HCT116 (cell line): ENCODE measurements around the gene ELF1. TPM values are rescaled to one million over a fixed set of nuclear protein-coding genes. Genes with fewer than 3 reads are reported as not detected.

Experiments
- ATAC-seq: fragments of 200-7000 bp; cut with Tn5 transposase; 2 replicates; pipeline ENCODE4 v1.9.1; 2020; ENCODE audit warnings: mild to moderate bottlenecking, moderate library complexity
- BruUV-seq: library from RNA; stranded (reverse); fragments of 400-500 nt; replicated peaks from 2 replicates; lab custom pipeline; 2021; lab: Mats Ljungman, UMichigan
- CTCF ChIA-PET: fragments of 300-600 bp; sonication (Branson Sonifier 250); formaldehyde crosslinking; loops from one replicate; lab custom pipeline; 2021; ENCODE audit warnings: antibody characterized with exemption; lab: Charles Lee
- POLR2A ChIA-PET: fragments of 300-600, 350-600 bp; sonication (Branson Sonifier 250); formaldehyde crosslinking; loops from one replicate; lab custom pipeline; 2021; ENCODE audit warnings: antibody characterized with exemption; lab: Charles Lee
- RAD21 ChIA-PET, 2 experiments: fragments of 300-600 bp; sonication (Branson Sonifier 250); formaldehyde crosslinking; loops; one replicate each; lab custom pipeline; 2023; ENCODE audit warnings: low total read pairs in 2 of 2; ENCODE audit not compliant: uncharacterized antibody in 2 of 2, unreplicated experiment in 2 of 2, low non-redundant PET in 1 of 2; lab: Charles Lee
- DNase-seq: peaks from one replicate; pipeline ENCODE4 v3.0.0-alpha.2; 2010; ENCODE audit warnings: low read depth, low spot score
- H2AFZ ChIP-seq: fragments of 200-600 bp; shearing (Covaris generic), sonication (generic); 2 replicates; pipeline ENCODE4 v1.6.1; 2017; ENCODE audit warnings: low read depth, mixed run types, mixed read lengths, antibody characterized with exemption, low read length; ENCODE audit not compliant: poor library complexity, severe bottlenecking
- H3K27ac ChIP-seq: 2 replicates; pipeline ENCODE4 v1.5.1; 2012; ENCODE audit warnings: low read depth, low read length
- H3K27me3 ChIP-seq: fragments of 200-600 bp; sonication (generic); 2 replicates; pipeline ENCODE4 v1.6.1; 2016; ENCODE audit warnings: mixed run types, low read length, mixed read lengths; ENCODE audit not compliant: insufficient read depth
- H3K36me3 ChIP-seq, 2 experiments: fragments of 200-500 bp in 1 of 2; fragments of 200-600 bp in 1 of 2; sonication (Bioruptor generic) in 1 of 2; sonication (generic) in 1 of 2; 2 replicates each; pipeline versions ENCODE4 v1.5.1 to v1.6.1; 2014 to 2016; ENCODE audit warnings: low read length in 2 of 2, inconsistent platforms in 1 of 2, mixed read lengths in 1 of 2, mixed run types in 1 of 2; ENCODE audit not compliant: insufficient read depth in 2 of 2, control insufficient read depth in 1 of 2
- H3K4me1 ChIP-seq, 2 experiments: fragments of 200-600 bp in 1 of 2; sonication (generic) in 1 of 2; 2 replicates each; pipeline versions ENCODE4 v1.5.1 to v1.6.1; 2012 to 2017; ENCODE audit warnings: low read length in 2 of 2, inconsistent platforms in 1 of 2, mild to moderate bottlenecking in 1 of 2, mixed read lengths in 1 of 2, mixed run types in 1 of 2, moderate library complexity in 1 of 2; ENCODE audit not compliant: insufficient read depth in 2 of 2, control insufficient read depth in 1 of 2
- H3K4me2 ChIP-seq: fragments of 200-600 bp; sonication (generic); 2 replicates; pipeline ENCODE4 v1.6.1; 2017; ENCODE audit warnings: mixed run types, low read length, mixed read lengths
- H3K4me3 ChIP-seq, 2 experiments: fragments of 200-600 bp in 1 of 2; sonication (generic) in 1 of 2; replicated peaks in 1 of 2; 2 replicates each; pipeline ENCODE4 v1.5.1; 2011 to 2016; ENCODE audit warnings: low read length in 2 of 2, control low read depth in 1 of 2, low read depth in 1 of 2, mild to moderate bottlenecking in 1 of 2, mixed read lengths in 1 of 2, mixed run types in 1 of 2
- H3K79me2 ChIP-seq: fragments of 200-600 bp; sonication (generic); 2 replicates; pipeline ENCODE4 v1.6.1; 2017; ENCODE audit warnings: mild to moderate bottlenecking, mixed run types, low read length, moderate library complexity, mixed read lengths; ENCODE audit not compliant: insufficient read depth
- H3K9ac ChIP-seq: fragments of 200-600 bp; sonication (generic); 2 replicates; pipeline ENCODE4 v1.6.1; 2016; ENCODE audit warnings: low read length, mixed read lengths
- H3K9me2 ChIP-seq: fragments of 200-600 bp; sonication (generic), shearing (Covaris generic); 2 replicates; pipeline ENCODE4 v1.6.1; 2017; ENCODE audit warnings: mixed run types, mild to moderate bottlenecking, moderate library complexity; ENCODE audit not compliant: insufficient read depth
- H3K9me3 ChIP-seq, 2 experiments: fragments of 200-500 bp in 1 of 2; fragments of 200-600 bp in 1 of 2; sonication (Bioruptor generic) in 1 of 2; sonication (generic) in 1 of 2; 2 replicates each; pipeline ENCODE4 v1.6.1; 2014 to 2017; ENCODE audit warnings: low read length in 2 of 2, mixed read lengths in 2 of 2, inconsistent platforms in 1 of 2, low read depth in 1 of 2, mild to moderate bottlenecking in 1 of 2, mixed run types in 1 of 2, moderate library complexity in 1 of 2; ENCODE audit not compliant: control insufficient read depth in 1 of 2, insufficient read depth in 1 of 2
- H4K20me1 ChIP-seq: fragments of 200-600 bp; sonication (generic), shearing (Covaris generic); 2 replicates; pipeline ENCODE4 v1.6.1; 2017; ENCODE audit warnings: mixed run types, mild to moderate bottlenecking, moderate library complexity; ENCODE audit not compliant: insufficient read depth
- CBX3 ChIP-seq: IDR thresholded peaks from 2 replicates; pipeline ENCODE4 v1.6.1; 2012; ENCODE audit warnings: low read depth
- CEBPB ChIP-seq: IDR thresholded peaks from 2 replicates; pipeline ENCODE4 v1.6.1; 2012; ENCODE audit warnings: low read depth
- CTCF ChIP-seq, 3 experiments: fragments of 200-600 bp in 1 of 3; sonication (generic) in 1 of 3; IDR thresholded peaks in 2 of 3; conservative IDR thresholded peaks in 1 of 3; 2 replicates each; pipeline ENCODE4 v1.5.1; 2012 to 2017; ENCODE audit warnings: low read depth in 2 of 3, low read length in 2 of 3, antibody characterized with exemption in 1 of 3, borderline replicate concordance in 1 of 3, control low read depth in 1 of 3, mild to moderate bottlenecking in 1 of 3, mixed read lengths in 1 of 3, mixed run types in 1 of 3, moderate library complexity in 1 of 3; ENCODE audit not compliant: insufficient read depth in 1 of 3
- EGR1 ChIP-seq: IDR thresholded peaks from 2 replicates; pipeline ENCODE4 v1.6.1; 2012; ENCODE audit warnings: low read depth
- ELF1 ChIP-seq: IDR thresholded peaks from 2 replicates; pipeline ENCODE4 v1.6.1; 2012; ENCODE audit warnings: low read depth, borderline replicate concordance
- EZH2phosphoT487 ChIP-seq: fragments of 200-600 bp; IDR thresholded peaks from 2 replicates; pipeline ENCODE4 v1.6.1; 2018; ENCODE audit warnings: antibody characterized with exemption, borderline replicate concordance
- FOSL1 ChIP-seq: IDR thresholded peaks from 2 replicates; pipeline ENCODE4 v1.6.1; 2012; ENCODE audit warnings: low read depth
- POLR2A ChIP-seq: IDR thresholded peaks from 2 replicates; pipeline ENCODE4 v1.7.0; 2011; ENCODE audit warnings: borderline replicate concordance; ENCODE audit not compliant: insufficient read depth, insufficient read length; ENCODE audit errors: extremely low read depth
- SIN3A ChIP-seq: IDR thresholded peaks from 2 replicates; pipeline ENCODE4 v1.6.1; 2012; ENCODE audit warnings: low read depth
- SP1 ChIP-seq: IDR thresholded peaks from 2 replicates; pipeline ENCODE4 v1.6.1; 2012; ENCODE audit warnings: low read depth
- SRF ChIP-seq: IDR thresholded peaks from 2 replicates; pipeline ENCODE4 v1.6.1; 2012; ENCODE audit warnings: low read depth
- YY1 ChIP-seq: IDR thresholded peaks from 2 replicates; pipeline ENCODE4 v1.6.1; 2011; ENCODE audit warnings: low read length, low read depth, moderate library complexity, mild to moderate bottlenecking; ENCODE audit not compliant: insufficient replicate concordance; ENCODE audit errors: extremely low read depth
- intact Hi-C: fragments of 100-400 bp; cut with micrococcal nuclease; formaldehyde crosslinking; loops from 2 replicates; pipeline ENCODE4 v1.10.0; 2022
- total RNA-seq: library from RNA; stranded (reverse); gene quantifications from one replicate; pipeline ENCODE4 v1.2.1, GENCODE V29; 2021; ENCODE audit not compliant: unreplicated experiment
- TF ChIP-seq, protein P1 (sequence below): IDR thresholded peaks from 2 replicates; pipeline ENCODE4 v1.6.1; 2011; ENCODE audit warnings: mild to moderate bottlenecking, low read length, moderate library complexity; ENCODE audit not compliant: insufficient replicate concordance; ENCODE audit errors: extremely low read depth
- TF ChIP-seq, protein P2 (sequence below): IDR thresholded peaks from 2 replicates; pipeline ENCODE4 v1.6.1; 2012
- TF ChIP-seq, protein P3 (sequence below): IDR thresholded peaks from 2 replicates; pipeline ENCODE4 v1.6.1; 2012; ENCODE audit warnings: low read depth

The ELF1 gene
- total RNA-seq, 1 experiment from 2014 or later, result 30.0 TPM

- Histone ChIP-seq H3K36me3 (no peaks in the 10 kb centered on the region), H3K9me2 (no peaks in the 10 kb centered on the region), H4K20me1 (no peaks in the 10 kb centered on the region), H3K4me1 (peaks cover 0 to 7% of the 10 kb centered on the region in 2 experiments; a peak in 1 of 4 replicates), H3K4me3 (no peak overlapping the region), H3K79me2 (no peaks in the 10 kb centered on the region), H3K4me2 (no peak overlapping the region; the same call in 1 of the 2 replicates), H3K9ac (no peak overlapping the region), H3K27ac (no peak overlapping the region), H3K27me3 (no peaks in the 10 kb centered on the region), H2AFZ (no peak overlapping the region), H3K9me3 (no peaks in the 10 kb centered on the region)
- POLR2A ChIA-PET, result no interaction called here
- DNase-seq (peak; percentile 18), ATAC-seq (peak; percentile 47; the same call in 1 of the 2 replicates)
- BruUV-seq, result no TSS peak
- intact Hi-C loops, result no loop called here
- RAD21 ChIA-PET, result no interaction called here
- TF ChIP-seq YY1 (no peak), SRF (no peak), SP1 (no peak), CTCF (IDR thresholded peaks at IDR 0.05 in 2 of 3, conservative IDR thresholded peaks at IDR 0.05 in 1 of 3; ENCODE audit: borderline replicate concordance in 1 of 3, insufficient read depth in 1 of 3, low read depth in 2 of 3, low read length in 2 of 3) (no peak), EZH2phosphoT487 (no peak), SIN3A (no peak), CBX3 (no peak), EGR1 (no peak), CEBPB (no peak), ELF1 (no peak), POLR2A (no peak), FOSL1 (no peak)
- TF ChIP-seq, protein P1, sequence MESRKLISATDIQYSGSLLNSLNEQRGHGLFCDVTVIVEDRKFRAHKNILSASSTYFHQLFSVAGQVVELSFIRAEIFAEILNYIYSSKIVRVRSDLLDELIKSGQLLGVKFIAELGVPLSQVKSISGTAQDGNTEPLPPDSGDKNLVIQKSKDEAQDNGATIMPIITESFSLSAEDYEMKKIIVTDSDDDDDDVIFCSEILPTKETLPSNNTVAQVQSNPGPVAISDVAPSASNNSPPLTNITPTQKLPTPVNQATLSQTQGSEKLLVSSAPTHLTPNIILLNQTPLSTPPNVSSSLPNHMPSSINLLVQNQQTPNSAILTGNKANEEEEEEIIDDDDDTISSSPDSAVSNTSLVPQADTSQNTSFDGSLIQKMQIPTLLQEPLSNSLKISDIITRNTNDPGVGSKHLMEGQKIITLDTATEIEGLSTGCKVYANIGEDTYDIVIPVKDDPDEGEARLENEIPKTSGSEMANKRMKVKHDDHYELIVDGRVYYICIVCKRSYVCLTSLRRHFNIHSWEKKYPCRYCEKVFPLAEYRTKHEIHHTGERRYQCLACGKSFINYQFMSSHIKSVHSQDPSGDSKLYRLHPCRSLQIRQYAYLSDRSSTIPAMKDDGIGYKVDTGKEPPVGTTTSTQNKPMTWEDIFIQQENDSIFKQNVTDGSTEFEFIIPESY, result no peak
- TF ChIP-seq, protein P2, sequence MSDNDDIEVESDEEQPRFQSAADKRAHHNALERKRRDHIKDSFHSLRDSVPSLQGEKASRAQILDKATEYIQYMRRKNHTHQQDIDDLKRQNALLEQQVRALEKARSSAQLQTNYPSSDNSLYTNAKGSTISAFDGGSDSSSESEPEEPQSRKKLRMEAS, result no peak
- TF ChIP-seq, protein P3, sequence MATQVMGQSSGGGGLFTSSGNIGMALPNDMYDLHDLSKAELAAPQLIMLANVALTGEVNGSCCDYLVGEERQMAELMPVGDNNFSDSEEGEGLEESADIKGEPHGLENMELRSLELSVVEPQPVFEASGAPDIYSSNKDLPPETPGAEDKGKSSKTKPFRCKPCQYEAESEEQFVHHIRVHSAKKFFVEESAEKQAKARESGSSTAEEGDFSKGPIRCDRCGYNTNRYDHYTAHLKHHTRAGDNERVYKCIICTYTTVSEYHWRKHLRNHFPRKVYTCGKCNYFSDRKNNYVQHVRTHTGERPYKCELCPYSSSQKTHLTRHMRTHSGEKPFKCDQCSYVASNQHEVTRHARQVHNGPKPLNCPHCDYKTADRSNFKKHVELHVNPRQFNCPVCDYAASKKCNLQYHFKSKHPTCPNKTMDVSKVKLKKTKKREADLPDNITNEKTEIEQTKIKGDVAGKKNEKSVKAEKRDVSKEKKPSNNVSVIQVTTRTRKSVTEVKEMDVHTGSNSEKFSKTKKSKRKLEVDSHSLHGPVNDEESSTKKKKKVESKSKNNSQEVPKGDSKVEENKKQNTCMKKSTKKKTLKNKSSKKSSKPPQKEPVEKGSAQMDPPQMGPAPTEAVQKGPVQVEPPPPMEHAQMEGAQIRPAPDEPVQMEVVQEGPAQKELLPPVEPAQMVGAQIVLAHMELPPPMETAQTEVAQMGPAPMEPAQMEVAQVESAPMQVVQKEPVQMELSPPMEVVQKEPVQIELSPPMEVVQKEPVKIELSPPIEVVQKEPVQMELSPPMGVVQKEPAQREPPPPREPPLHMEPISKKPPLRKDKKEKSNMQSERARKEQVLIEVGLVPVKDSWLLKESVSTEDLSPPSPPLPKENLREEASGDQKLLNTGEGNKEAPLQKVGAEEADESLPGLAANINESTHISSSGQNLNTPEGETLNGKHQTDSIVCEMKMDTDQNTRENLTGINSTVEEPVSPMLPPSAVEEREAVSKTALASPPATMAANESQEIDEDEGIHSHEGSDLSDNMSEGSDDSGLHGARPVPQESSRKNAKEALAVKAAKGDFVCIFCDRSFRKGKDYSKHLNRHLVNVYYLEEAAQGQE, result no peak
- CTCF ChIA-PET, result no interaction called here
These were observed 123.6 kb downstream of the ELF1 start for GRCh38 chr13:40895227-40896184.
